SK-N-SH treated with all-trans-retinoic acid at 6 μM for 48 hours (cell line): ENCODE measurements around the gene JSRP1.

Experiments
- ATAC-seq: fragments of 200-7000 bp; cut with Tn5 transposase; 3 replicates; pipeline ENCODE4 v1.9.1; 2020; ENCODE audit warnings: mild to moderate bottlenecking, moderate library complexity
- ARNTL ChIP-seq: fragments of 450-650 bp; formaldehyde crosslinking; IDR thresholded peaks from 2 replicates; pipeline ENCODE4 v1.5.0; 2020; ENCODE audit warnings: low read depth, mild to moderate bottlenecking, moderate library complexity, borderline replicate concordance
- BACH2 ChIP-seq: fragments of 250-450 bp; sonication (Bioruptor Pico); IDR thresholded peaks from 2 replicates; pipeline ENCODE4 v1.9.0; 2021; ENCODE audit warnings: mild to moderate bottlenecking, borderline replicate concordance
- CREB5 ChIP-seq: fragments of 250-450 bp; sonication (Bioruptor Pico); IDR thresholded peaks from 2 replicates; pipeline ENCODE4 v1.5.1; 2020; ENCODE audit warnings: low read depth, mild to moderate bottlenecking, moderate library complexity
- CSDC2 ChIP-seq: fragments of 250-450 bp; sonication (Bioruptor Pico); IDR thresholded peaks from 2 replicates; pipeline ENCODE4 v1.5.0; 2020; ENCODE audit warnings: mild to moderate bottlenecking, moderate library complexity
- CSRNP3 ChIP-seq: fragments of 250-450 bp; sonication (Bioruptor Pico); IDR thresholded peaks from 2 replicates; pipeline ENCODE4 v1.5.1; 2021; ENCODE audit warnings: mild to moderate bottlenecking, moderate library complexity
- ESRRG ChIP-seq: fragments of 250-450 bp; sonication (Bioruptor Pico); IDR thresholded peaks from 2 replicates; pipeline ENCODE4 v1.6.1; 2021; ENCODE audit warnings: mild to moderate bottlenecking
- GLIS3 ChIP-seq: fragments of 250-450 bp; sonication (Bioruptor Pico); IDR thresholded peaks from 2 replicates; pipeline ENCODE4 v1.5.0; 2020; ENCODE audit warnings: mild to moderate bottlenecking, moderate library complexity
- OSR1 ChIP-seq: fragments of 250-450 bp; sonication (Bioruptor Pico); IDR thresholded peaks from 2 replicates; pipeline ENCODE4 v1.8.0; 2022; ENCODE audit warnings: moderate library complexity, mild to moderate bottlenecking, inconsistent platforms
- PATZ1 ChIP-seq: fragments of 250-450 bp; sonication (Bioruptor Pico); IDR thresholded peaks from 2 replicates; pipeline ENCODE4 v1.8.0; 2020; ENCODE audit warnings: mild to moderate bottlenecking, moderate library complexity, borderline replicate concordance
- POU6F1 ChIP-seq: fragments of 250-450 bp; sonication (Bioruptor Pico); IDR thresholded peaks from 2 replicates; pipeline ENCODE4 v1.8.0; 2021; ENCODE audit warnings: low read depth, mild to moderate bottlenecking, moderate library complexity, borderline replicate concordance
- RARB ChIP-seq: fragments of 250-450 bp; sonication (Bioruptor Pico); IDR thresholded peaks from 2 replicates; pipeline ENCODE4 v1.8.0; 2021; ENCODE audit warnings: mild to moderate bottlenecking, moderate library complexity
- SNAI2 ChIP-seq: fragments of 250-450 bp; sonication (Bioruptor Pico); IDR thresholded peaks from 2 replicates; pipeline ENCODE4 v1.5.0; 2020; ENCODE audit warnings: mild to moderate bottlenecking, moderate library complexity
- TCF4 ChIP-seq: fragments of 250-450 bp; sonication (Bioruptor Pico); IDR thresholded peaks from 2 replicates; pipeline ENCODE4 v1.8.0; 2021; ENCODE audit warnings: mild to moderate bottlenecking, moderate library complexity, borderline replicate concordance
- TOX ChIP-seq: fragments of 250-450 bp; sonication (Bioruptor Pico); IDR thresholded peaks from 2 replicates; pipeline ENCODE4 v1.8.0; 2021; ENCODE audit warnings: mild to moderate bottlenecking, moderate library complexity, borderline replicate concordance
- TSHZ2 ChIP-seq: fragments of 250-450 bp; sonication (Bioruptor Pico); IDR thresholded peaks from 2 replicates; pipeline ENCODE4 v1.5.0; 2020; ENCODE audit warnings: mild to moderate bottlenecking, moderate library complexity
- ZC3H10 ChIP-seq: fragments of 250-450 bp; sonication (Bioruptor Pico); IDR thresholded peaks from 2 replicates; pipeline ENCODE4 v1.5.1; 2021; ENCODE audit warnings: mild to moderate bottlenecking, moderate library complexity
- ZFP30 ChIP-seq: fragments of 450-650 bp; formaldehyde crosslinking; IDR thresholded peaks from 2 replicates; pipeline ENCODE4 v1.5.0; 2022; ENCODE audit warnings: mild to moderate bottlenecking, moderate library complexity
- ZNF565 ChIP-seq: fragments of 450-650 bp; formaldehyde crosslinking; conservative IDR thresholded peaks from 2 replicates; pipeline ENCODE4 v1.5.0; 2020; ENCODE audit warnings: low read depth, mild to moderate bottlenecking, moderate library complexity

JSRP1 gene

GRCh38 chr19:2255982-2256685 is at the start of gene JSRP1:
Gene JSRP1 (minus strand): TSS chr19:2256417. CDS start chr19:2255314, 1,103 bp downstream.
- peak; percentile 71 for ATAC-seq
- TF ChIP-seq ZFP30 (CRISPR knock-in tag) (no peak), OSR1 (no peak), RARB (CRISPR knock-in tag) (no peak), CSDC2 (CRISPR knock-in tag) (no peak)

GRCh38 chr19:2305452-2306280 is 49.4 kb upstream of the JSRP1 start:
- no peak for ATAC-seq
- no peak for TF ChIP-seq ZFP30 (CRISPR knock-in tag)
- no peak for TF ChIP-seq TSHZ2 (CRISPR knock-in tag)
- no peak for TF ChIP-seq POU6F1 (CRISPR knock-in tag)
- no peak for TF ChIP-seq CREB5 (CRISPR knock-in tag)
- TF ChIP-seq, all 23 proteins: peak for 0

- no peak for ATAC-seq
- TF ChIP-seq CSDC2 (CRISPR knock-in tag) (no peak), CREB5 (CRISPR knock-in tag) (no peak), RARB (CRISPR knock-in tag) (no peak), ZNF565 (CRISPR knock-in tag) (no peak), BACH2 (CRISPR knock-in tag) (no peak), GLIS3 (CRISPR knock-in tag) (no peak), SNAI2 (CRISPR knock-in tag) (no peak), CSRNP3 (no peak), ZC3H10 (CRISPR knock-in tag) (no peak), PATZ1 (no peak), OSR1 (no peak), ESRRG (CRISPR knock-in tag) (no peak), ARNTL (no peak), TCF4 (no peak), ZFP30 (CRISPR knock-in tag) (no peak), TOX (no peak)
These were observed 47.1 kb upstream of the JSRP1 start for GRCh38 chr19:2303211-2303798.
